HG03457 (cell line): ENCODE data around the gene POTEI.
"Not testable (repeated sequence)": the region's sequence is repeated elsewhere in the genome, so short reads cannot be mapped to it uniquely, and the experiment has no call there.

Experiments used
- ATAC-seq: cut with Tn5 transposase; IDR thresholded peaks from one replicate; pipeline ENCODE4 v1.9.1; 2021; ENCODE audit warnings: moderate number of reproducible peaks; ENCODE audit not compliant: unreplicated experiment

POTEI gene

DNA sequence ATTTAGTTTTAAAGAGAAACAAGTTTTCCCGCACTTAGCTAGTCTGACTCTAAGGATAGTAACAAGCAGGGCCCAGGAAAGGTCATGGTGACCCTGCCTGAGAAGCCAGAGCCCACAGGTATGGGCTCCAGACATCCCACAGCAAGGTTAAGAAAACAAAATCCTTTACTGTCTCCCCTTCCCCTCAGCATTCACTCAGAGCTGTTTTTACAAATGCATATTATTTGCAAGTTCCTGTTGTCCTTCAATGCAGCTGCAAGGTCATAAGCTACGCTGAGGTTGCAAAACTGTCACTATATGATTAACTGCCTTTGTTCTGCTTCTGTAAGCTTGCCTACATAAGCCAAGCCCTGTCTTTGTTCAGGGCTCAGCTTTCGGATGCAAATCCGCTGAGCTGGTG lies 18.1 kb downstream of the POTEI start:
- ATAC-seq, result not testable (repeated sequence)

DNA sequence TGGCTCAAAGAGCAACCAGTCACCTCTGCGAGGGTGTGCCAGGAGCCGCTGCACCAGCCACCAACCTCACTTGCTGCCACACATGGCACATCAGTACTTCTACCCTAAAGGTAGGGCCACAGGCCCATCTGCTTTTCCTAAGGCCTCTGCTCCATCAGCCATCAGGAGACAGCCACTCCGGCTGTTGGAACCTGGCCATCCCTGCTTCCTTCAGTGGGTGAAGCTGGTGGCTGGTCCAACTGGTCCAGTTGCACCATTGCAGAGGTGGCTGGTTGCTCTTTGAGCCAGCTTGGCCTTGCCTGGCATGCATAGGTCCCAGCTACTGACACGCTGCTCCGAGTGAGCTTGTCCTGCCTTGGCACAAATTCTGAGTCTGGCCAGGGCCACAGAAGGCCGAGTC lies 53.7 kb downstream of the POTEI start:
- not testable (repeated sequence) for ATAC-seq

DNA sequence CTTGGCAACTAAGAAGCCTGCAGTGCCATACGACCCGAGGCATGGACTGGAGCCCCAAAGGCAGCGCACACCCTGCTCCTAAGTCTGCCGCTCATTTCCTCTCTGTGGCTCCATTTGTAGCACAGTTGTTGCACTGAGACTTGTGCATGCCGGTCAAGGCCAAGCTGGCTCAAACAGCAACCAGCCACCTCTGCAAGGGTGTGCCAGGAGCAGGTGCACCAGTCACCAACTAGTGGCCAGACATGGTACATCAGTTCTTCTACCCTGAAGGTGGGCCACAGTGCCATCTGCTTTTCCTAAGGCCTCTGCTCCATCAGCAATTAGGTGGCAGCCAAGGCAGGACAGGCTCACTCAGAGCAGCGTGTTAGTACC lies 54.4 kb downstream of the POTEI start:
- ATAC-seq, result not testable (repeated sequence)

DNA sequence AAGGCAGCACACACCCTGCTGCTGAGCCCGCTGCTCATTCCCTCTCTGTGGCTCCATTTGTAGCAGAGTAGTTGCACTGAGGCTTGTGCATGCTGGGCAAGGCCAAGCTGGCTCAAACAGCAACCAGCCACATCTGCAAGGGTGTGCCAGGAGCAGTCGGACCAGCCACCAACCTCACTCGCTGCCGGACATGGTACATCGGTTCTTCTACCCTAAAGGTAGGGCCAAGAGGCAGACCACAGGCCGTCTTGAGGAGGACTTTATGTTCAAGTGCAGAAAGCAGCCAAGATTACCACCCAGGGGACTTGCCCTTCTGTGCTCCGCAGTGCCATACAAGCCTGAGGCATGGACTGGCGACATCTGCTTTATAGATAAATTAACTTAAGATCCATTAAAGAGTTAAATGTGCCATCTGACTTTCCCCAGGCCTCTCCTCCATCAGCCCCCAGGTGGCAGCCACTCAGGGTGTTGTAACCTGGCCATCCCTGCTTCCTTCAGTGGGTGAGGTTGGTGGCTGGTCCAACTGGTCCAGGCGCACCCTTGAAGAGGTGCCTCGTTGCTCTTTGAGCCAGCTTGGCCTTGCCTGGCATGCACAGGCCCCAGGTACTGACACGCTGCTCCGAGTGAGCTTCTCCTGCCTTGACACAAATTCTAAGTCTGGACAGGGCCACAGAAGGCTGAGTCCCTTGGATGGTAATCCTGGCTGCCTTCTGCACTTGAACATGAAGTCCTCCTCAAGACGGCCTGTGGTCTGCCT lies 55.0 kb downstream of the POTEI start:
- not testable (repeated sequence) for ATAC-seq

DNA sequence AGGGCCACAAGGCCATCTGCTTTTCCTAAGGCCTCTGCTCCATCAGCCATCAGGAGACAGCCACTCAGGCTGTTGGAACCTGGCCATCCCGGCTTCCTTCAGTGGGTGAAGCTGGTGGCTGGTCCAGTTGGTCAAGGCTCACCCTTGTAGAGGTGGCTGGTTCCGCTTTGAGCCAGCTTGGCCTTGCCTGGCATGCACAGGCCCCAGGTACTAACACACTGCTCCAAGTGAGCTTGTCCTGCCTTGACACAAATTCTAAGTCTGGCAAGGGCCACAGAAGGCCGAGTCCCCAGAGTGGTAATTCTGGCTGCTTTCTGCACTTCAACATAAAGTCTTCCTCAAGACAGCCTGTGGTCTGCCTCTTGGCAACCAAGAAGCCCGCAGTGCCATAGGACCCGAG lies 56.2 kb downstream of the POTEI start:
- not testable (repeated sequence) for ATAC-seq

DNA sequence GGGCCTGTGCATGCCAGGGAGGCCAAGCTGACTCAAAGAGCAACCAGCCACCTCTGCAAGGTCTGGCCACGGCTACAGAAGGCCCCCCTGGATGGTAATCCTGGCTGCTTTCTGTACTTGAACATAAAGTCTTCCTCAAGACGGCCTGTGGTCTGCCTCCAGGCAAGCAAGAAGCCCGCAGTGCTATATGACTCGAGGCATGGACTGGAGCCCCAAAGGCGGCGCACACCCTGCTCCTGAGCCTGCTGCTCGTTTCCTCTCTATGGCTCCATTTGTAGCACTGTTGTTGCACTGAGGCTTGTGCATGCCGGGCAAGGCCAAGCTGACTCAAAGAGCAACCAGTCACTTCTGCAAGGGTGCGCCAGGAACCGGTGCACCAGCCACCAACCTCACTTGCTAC lies 57.3 kb downstream of the POTEI start:
- not testable (repeated sequence) for ATAC-seq

DNA sequence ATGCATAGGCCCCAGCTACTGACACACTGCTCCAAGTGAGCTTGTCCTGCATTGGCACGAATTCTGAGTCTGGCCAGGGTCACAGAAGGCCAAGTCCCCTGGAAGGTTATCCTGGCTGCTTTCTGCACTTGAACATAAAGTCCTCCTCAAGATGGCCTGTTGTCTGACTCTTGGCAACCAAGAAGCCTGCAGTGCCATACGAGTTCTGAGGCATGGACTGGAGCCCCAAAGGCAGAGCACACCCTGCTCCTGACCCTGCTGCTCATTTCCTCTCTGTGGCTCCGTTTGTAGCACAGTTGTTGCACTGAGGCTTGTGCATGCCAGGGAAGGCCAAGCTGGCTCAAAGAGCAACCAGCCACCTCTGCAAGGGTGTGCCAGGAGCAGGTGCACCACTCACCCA lies 57.9 kb downstream of the POTEI start:
- ATAC-seq, result not testable (repeated sequence)

DNA sequence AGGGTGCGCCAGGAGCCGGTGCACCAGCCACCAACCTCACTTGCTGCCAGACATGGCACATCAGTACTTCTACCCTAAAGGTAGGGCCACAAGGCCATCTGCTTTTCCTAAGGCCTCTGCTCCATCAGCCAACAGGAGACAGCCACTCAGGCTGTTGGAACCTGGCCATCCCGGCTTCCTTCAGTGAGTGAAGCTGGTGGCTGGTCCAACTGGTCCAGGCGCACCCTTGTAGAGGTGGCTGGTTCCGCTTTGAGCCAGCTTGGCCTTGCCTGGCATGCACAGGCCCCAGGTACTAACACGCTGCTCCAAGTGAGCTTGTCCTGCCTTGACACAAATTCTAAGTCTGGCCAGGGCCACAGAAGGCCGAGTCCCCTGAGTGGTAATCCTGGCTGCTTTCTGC lies 58.8 kb downstream of the POTEI start:
- not testable (repeated sequence) for ATAC-seq

DNA sequence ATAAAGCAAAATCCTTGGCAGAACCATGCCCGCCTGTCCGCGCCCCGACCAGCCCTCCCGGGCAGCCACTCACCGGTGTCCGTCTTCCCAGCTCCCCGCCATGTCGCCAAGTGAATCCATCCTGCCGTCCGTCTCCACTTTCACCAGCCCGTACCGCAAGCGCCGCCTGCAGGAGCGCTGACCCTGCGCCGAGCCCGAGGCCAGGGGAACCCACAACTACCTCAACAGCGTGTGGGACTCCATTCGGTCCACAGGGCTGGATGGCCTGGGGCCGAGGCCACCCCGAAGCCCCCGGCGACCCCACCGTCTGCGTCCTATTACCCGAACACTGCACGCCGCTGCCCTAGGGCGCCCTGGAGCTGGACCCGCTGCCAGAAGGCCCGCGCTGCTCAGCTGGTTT lies 81.5 kb downstream of the POTEI start:
- ATAC-seq, result not testable (repeated sequence)

DNA sequence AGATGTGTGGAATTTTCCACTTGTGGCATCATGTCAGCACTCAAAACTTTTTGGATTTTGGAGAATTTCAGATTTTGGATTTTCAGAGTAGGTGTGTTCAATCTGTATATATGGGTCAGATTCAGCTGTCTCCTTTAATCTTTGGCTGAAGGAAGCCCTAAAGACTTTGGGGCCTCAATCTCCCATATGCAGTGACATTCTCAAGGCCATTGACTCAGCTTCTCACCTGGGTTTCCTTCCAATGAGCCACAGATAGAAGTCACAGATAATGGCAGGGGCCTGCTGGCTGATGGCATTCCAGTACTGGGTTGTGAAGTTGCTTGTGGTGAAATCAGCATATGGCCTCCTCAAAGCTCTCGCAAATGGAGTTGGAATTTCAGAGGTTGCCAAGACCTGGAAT lies 90.3 kb downstream of the POTEI start:
- ATAC-seq, result not testable (repeated sequence)

DNA sequence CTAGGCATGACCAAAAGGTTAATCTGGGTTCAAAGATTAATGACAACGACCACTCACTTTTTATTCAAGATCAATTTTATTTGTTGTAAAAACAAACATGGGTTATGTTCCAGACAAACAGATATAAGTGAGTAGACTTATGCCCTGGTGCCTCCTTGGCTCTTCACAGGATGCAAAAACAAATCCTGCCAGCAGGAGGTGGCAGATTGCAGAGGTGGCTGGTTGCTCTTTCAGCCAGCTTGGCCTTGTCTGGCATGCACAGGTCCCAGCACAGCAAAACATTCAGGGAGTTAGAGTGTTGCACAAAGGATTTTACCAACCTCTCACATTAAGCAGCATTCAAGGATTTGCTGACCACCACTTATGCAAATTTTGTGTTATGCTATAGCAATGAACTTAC lies 92.4 kb downstream of the POTEI start:
- ATAC-seq, result not testable (repeated sequence)
